ENCODE results near the gene UBAC2. TPM values are rescaled to one million over a fixed set of nuclear protein-coding genes. Genes with fewer than 3 reads are reported as not detected.

The UBAC2 gene
- total RNA-seq, 2 experiments from 2014 or later, result 43.4 to 44.9 TPM

GRCh38 chr13:99418843-99419140 lies 218.1 kb downstream of the UBAC2 start:
- CTCF ChIA-PET, result interaction anchor here (0.7 to 11.8 kb wide), 5 partner anchors 9 to 151 kb away, joined by 4 to 118 read pairs (median 6); no protein-coding TSS in a partner anchor
- H3K27me3 Mint-ChIP-seq (ENCODE audit: low read depth), result peaks cover 2% of the 10 kb centered on the region
- peaks cover 2% of the 10 kb centered on the region for H3K36me3 Mint-ChIP-seq (ENCODE audit: low read depth)
- no peak for DNase-seq
- intact Hi-C loops (cut with micrococcal nuclease), result loop anchor here (5.0 kb wide), 2 partner anchors 331 to 421 kb away; no protein-coding TSS in a partner anchor
- H3K4me1 Mint-ChIP-seq (ENCODE audit: low read depth), result peaks cover 76% of the 10 kb centered on the region
- peak overlapping the region; percentile 11 for H3K4me3 Mint-ChIP-seq
- no peaks in the 10 kb centered on the region for H3K9me3 Mint-ChIP-seq
- peak overlapping the region; percentile 32 for H3K27ac Mint-ChIP-seq

GRCh38 chr13:99419591-99420243 lies 219.1 kb downstream of the UBAC2 start:
- H3K36me3 Mint-ChIP-seq (ENCODE audit: low read depth), result peaks cover 2% of the 10 kb centered on the region
- H3K9me3 Mint-ChIP-seq, result no peaks in the 10 kb centered on the region
- CTCF ChIA-PET, result interaction anchor here (0.7 to 11.8 kb wide), 4 partner anchors 16 to 152 kb away, joined by 3 to 118 read pairs (median 40); no protein-coding TSS in a partner anchor
- H3K4me1 Mint-ChIP-seq (ENCODE audit: low read depth), result peaks cover 81% of the 10 kb centered on the region
- peak overlapping the region; percentile 80 for H3K27ac Mint-ChIP-seq
- H3K27me3 Mint-ChIP-seq (ENCODE audit: low read depth), result peaks cover 2% of the 10 kb centered on the region
- peak overlapping the region; percentile 63 for H3K4me3 Mint-ChIP-seq
- no peak for DNase-seq
- intact Hi-C loops (cut with micrococcal nuclease), result loop anchor here (5.0 kb wide), 2 partner anchors 332 to 422 kb away; no protein-coding TSS in a partner anchor

DNA sequence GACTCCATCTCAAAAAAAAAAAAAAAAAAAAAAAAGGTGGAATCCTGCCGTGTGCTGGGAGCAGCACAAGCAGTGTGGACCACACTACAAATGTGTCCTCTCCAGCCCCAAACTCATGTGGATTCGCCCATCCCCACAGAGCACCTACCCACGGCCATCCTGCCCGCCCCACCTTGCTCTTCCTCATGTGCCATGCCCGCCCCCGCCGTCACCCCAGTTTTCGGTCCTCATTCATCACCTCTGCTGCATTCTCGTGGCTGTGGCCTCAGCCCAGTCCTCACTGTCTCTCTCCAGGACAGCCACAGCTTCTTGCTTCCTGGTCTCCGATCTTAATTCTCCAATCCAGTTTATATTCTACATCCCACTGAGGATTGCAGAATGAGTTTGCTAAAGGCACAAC lies 220.6 kb downstream of the UBAC2 start:
- DNase-seq, result no peak

DNA sequence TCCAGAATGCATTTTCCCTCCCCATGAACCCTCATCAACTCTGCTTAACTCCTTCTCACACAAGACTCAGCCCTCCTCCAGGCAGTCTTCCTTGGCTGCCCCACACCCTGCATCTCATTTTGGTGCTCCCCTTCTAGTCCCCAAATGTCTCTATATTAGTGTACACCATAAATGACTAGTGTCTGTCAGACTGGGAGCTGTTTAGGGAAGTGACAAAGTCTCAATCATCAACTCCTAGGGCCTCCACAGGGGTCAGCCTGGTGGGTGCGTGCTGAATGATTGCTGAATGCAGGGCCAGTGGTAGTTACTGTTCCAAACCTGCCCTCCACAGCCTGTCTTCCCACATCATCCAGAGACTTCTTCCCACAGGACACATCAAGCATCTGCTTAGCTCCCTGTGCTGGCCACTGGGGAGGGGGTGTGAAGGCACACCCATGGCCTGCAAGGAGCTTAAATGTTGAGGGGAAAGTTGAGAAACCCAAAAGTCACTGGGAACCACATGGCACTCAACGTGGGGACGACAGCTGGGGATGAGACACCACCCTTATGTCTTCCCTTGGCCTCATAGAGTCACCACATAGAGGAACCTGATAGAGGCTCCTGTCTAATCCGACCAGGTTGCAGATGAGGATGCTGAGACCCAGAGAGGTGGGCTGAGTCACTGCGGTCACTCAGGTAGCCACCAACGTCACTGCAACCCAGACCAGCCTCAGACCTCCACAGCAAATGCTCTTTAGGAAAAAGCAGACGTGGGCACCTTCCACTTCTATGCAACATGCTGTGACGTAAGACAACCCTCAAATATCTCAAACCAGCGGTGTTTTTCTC lies 221.3 kb downstream of the UBAC2 start:
- Mint-ChIP-seq H3K4me1 (ENCODE audit: low read depth) (peaks cover 84% of the 10 kb centered on the region), H3K4me3 (peak overlapping the region; percentile 41), H3K27ac (peak overlapping the region; percentile 80), H3K36me3 (ENCODE audit: low read depth) (no peaks in the 10 kb centered on the region), H3K9me3 (no peaks in the 10 kb centered on the region), H3K27me3 (ENCODE audit: low read depth) (peaks cover 2% of the 10 kb centered on the region)
- CTCF ChIA-PET, result interaction anchor here (0.9 to 11.8 kb wide), 5 partner anchors 9 to 208 kb away, joined by 3 to 118 read pairs (median 5); no protein-coding TSS in a partner anchor
- intact Hi-C loops (cut with micrococcal nuclease), result loop anchor here (1.0 kb wide), 2 partner anchors 10 to 100 kb away; no protein-coding TSS in a partner anchor
- peak; percentile 69 for DNase-seq

More for the DNA sequence above, 220.6 kb downstream of the UBAC2 start:
- H3K9me3 Mint-ChIP-seq, result no peaks in the 10 kb centered on the region
- peak overlapping the region; percentile 80 for H3K27ac Mint-ChIP-seq
- intact Hi-C loops (cut with micrococcal nuclease), result loop anchor here (1.0 kb wide), 2 partner anchors 11 to 99 kb away; no protein-coding TSS in a partner anchor
- peak overlapping the region; percentile 63 for H3K4me3 Mint-ChIP-seq
- CTCF ChIA-PET, result interaction anchor here (0.9 to 11.8 kb wide), 3 partner anchors 14 to 207 kb away, joined by 3 to 118 read pairs (median 76); no protein-coding TSS in a partner anchor
- peaks cover 2% of the 10 kb centered on the region for H3K27me3 Mint-ChIP-seq (ENCODE audit: low read depth)
- peaks cover 2% of the 10 kb centered on the region for H3K36me3 Mint-ChIP-seq (ENCODE audit: low read depth)
- H3K4me1 Mint-ChIP-seq (ENCODE audit: low read depth), result peaks cover 87% of the 10 kb centered on the region

DNA sequence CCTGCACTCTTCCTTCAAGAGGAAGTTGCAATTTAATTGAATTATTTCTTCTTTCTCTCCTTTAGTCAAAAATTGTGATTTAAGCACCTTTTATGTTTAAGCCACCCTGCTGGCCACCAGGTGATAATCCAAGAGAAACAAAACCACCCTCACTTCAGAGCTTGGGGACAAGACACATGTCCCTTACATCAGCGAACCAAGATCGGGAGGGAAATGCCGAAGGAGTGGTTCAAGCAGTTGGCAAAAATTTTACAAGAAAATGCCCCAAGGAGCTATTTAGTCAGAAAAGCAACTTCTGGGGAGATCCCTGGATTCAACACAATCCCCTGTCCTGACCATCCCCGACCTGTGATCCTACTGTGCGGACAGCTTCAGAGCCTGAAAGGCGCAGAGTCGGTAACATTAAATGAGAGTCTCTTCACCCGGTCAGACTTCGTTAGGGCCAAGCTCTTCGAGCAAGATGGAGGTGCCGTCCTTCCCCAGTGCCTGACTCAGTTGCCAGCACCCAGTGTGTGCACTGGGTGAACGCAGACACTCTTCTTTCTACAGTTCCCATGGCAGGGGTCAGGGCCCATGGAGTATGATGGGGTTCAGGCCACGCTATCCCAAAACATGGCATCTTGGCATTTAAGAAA lies 222.0 kb downstream of the UBAC2 start:
- Mint-ChIP-seq H3K27me3 (ENCODE audit: low read depth) (peaks cover 2% of the 10 kb centered on the region), H3K4me3 (no peak overlapping the region), H3K4me1 (ENCODE audit: low read depth) (peaks cover 81% of the 10 kb centered on the region), H3K27ac (peak overlapping the region; percentile 80), H3K36me3 (ENCODE audit: low read depth) (no peaks in the 10 kb centered on the region), H3K9me3 (no peaks in the 10 kb centered on the region)
- DNase-seq, result no peak
- CTCF ChIA-PET, result interaction anchor here (0.9 to 11.8 kb wide), 4 partner anchors 10 to 35 kb away, joined by 3 to 118 read pairs (median 40); no protein-coding TSS in a partner anchor
- intact Hi-C loops (cut with micrococcal nuclease), result no loop called here

- CTCF ChIA-PET, result interaction anchor here (0.6 to 11.8 kb wide), 6 partner anchors 10 to 156 kb away, joined by 3 to 118 read pairs (median 8); no protein-coding TSS in a partner anchor
- Mint-ChIP-seq H3K27ac (peak overlapping the region; percentile 97), H3K4me3 (peak overlapping the region; percentile 74), H3K4me1 (ENCODE audit: low read depth) (peaks cover 63% of the 10 kb centered on the region), H3K9me3 (no peaks in the 10 kb centered on the region), H3K36me3 (ENCODE audit: low read depth) (no peaks in the 10 kb centered on the region), H3K27me3 (ENCODE audit: low read depth) (no peaks in the 10 kb centered on the region)
- intact Hi-C loops (cut with micrococcal nuclease), result loop anchor here (1.0 kb wide), 1 partner anchor 9 kb away; no protein-coding TSS in a partner anchor
- DNase-seq, result peak; percentile 84
These were observed 225.1 kb downstream of the UBAC2 start for GRCh38 chr13:99425485-99426341.

DNA sequence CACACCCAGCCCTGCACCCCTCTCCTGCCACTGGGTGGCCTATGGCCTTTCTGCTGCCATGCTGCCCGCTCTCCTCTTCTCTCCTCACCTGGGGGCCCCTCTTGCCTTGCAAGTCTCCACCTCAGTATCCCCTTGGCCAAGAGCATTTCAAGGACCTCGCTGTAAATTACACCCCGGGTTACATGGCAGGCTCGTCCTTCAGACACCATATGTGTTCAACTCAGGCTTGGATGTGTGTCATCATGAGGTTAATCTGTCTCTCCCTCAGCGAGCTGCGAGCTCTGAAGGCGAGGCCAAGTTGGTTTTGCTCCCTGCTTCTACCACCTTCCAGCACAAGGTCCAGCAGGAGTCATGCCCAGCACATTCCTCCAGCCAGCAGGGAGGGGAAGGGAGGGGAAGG lies 225.8 kb downstream of the UBAC2 start:
- CTCF ChIA-PET, result interaction anchor here (1.7 to 11.8 kb wide), 4 partner anchors 9 to 157 kb away, joined by 8 to 118 read pairs (median 42); no protein-coding TSS in a partner anchor
- intact Hi-C loops (cut with micrococcal nuclease), result no loop called here
- peaks cover 62% of the 10 kb centered on the region for H3K4me1 Mint-ChIP-seq (ENCODE audit: low read depth)
- no peaks in the 10 kb centered on the region for H3K36me3 Mint-ChIP-seq (ENCODE audit: low read depth)
- H3K9me3 Mint-ChIP-seq, result no peaks in the 10 kb centered on the region
- no peaks in the 10 kb centered on the region for H3K27me3 Mint-ChIP-seq (ENCODE audit: low read depth)
- DNase-seq, result no peak
- H3K4me3 Mint-ChIP-seq, result peak overlapping the region; percentile 13
- H3K27ac Mint-ChIP-seq, result peak overlapping the region; percentile 97

DNA sequence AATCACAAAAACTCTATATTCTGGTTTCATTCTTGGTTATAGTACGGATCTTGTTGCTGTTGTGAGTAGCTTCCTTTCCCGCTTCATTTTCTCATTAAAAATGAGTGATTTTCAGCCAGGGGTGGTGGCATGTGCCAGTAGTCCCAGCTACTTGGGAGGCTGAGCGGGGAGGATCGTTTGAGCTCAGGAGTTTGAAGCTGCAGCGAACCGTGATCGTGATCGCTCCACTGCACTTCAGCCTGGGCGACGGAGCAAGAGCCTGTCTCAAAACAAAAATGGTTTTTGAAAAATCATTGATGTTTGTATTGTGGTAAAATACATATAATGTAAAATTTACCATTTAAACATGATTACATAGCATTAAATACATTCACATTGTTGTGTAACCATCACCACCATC lies 229.0 kb downstream of the UBAC2 start:
- intact Hi-C loops (cut with micrococcal nuclease), result loop anchor here (5.0 kb wide), 3 partner anchors 342 to 857 kb away; no protein-coding TSS in a partner anchor
- Mint-ChIP-seq H3K27ac (no peak overlapping the region), H3K4me3 (no peak overlapping the region), H3K4me1 (ENCODE audit: low read depth) (peaks cover 62% of the 10 kb centered on the region), H3K9me3 (no peaks in the 10 kb centered on the region), H3K36me3 (ENCODE audit: low read depth) (no peaks in the 10 kb centered on the region), H3K27me3 (ENCODE audit: low read depth) (no peaks in the 10 kb centered on the region)
- CTCF ChIA-PET, result no interaction called here
- DNase-seq, result no peak

DNA sequence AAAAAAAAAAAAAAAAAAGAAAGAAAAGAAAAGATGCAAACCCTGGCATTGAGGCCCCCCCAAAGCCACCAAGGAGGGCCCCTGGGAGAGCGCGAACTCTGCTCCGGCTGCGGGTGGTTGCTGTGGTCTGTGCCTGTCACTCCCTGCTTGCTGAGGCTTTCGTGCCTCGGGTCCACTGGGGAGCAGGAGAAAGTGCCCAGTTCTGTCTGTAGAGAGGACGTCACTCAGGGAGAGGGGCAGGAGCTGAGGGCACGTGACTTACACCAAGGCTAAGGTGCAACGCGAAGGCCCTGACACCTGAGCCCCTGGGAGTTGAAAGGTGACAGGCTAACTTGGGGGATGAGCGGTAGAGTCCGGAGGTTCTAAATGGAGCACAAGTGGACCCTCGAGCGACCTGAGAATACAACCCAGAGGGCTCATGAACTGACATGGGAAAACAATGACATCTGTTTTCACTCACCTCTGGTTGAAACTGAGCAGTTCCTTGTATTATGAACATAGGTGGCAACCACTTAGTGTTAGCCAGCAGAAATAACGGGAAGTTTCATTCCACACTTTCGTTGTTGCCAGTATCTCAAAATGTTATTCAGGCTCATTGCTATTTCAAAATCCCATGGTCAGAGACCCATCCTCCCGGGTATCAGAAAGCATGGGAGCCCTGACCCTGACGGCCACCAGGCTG lies 231.4 kb downstream of the UBAC2 start:
- Mint-ChIP-seq H3K9me3 (no peaks in the 10 kb centered on the region), H3K36me3 (ENCODE audit: low read depth) (no peaks in the 10 kb centered on the region), H3K4me3 (peak overlapping the region; percentile 19), H3K4me1 (ENCODE audit: low read depth) (peaks cover 65% of the 10 kb centered on the region), H3K27me3 (ENCODE audit: low read depth) (no peaks in the 10 kb centered on the region), H3K27ac (peak overlapping the region; percentile 96)
- intact Hi-C loops (cut with micrococcal nuclease), result loop anchor here (1.0 to 5.0 kb wide), 4 partner anchors 11 to 860 kb away; no protein-coding TSS in a partner anchor
- no peak for DNase-seq
- CTCF ChIA-PET, result interaction anchor here (0.7 to 0.9 kb wide), 2 partner anchors 44 to 404 kb away, joined by 4 to 6 read pairs; no protein-coding TSS in a partner anchor

GRCh38 chr13:99432609-99433542 lies 232.2 kb downstream of the UBAC2 start:
- peak overlapping the region; percentile 96 for H3K27ac Mint-ChIP-seq
- CTCF ChIA-PET, result interaction anchor here (0.8 to 8.7 kb wide), 7 partner anchors 10 to 256 kb away, joined by 3 to 302 read pairs (median 64); no protein-coding TSS in a partner anchor
- H3K36me3 Mint-ChIP-seq (ENCODE audit: low read depth), result no peaks in the 10 kb centered on the region
- DNase-seq, result peak; percentile 99
- peak overlapping the region; percentile 73 for H3K4me3 Mint-ChIP-seq
- intact Hi-C loops (cut with micrococcal nuclease), result loop anchor here (1.0 to 5.0 kb wide), 5 partner anchors 12 to 861 kb away; no protein-coding TSS in a partner anchor
- no peaks in the 10 kb centered on the region for H3K9me3 Mint-ChIP-seq
- H3K4me1 Mint-ChIP-seq (ENCODE audit: low read depth), result peaks cover 67% of the 10 kb centered on the region
- no peaks in the 10 kb centered on the region for H3K27me3 Mint-ChIP-seq (ENCODE audit: low read depth)
